ENCODE data around the gene SVBP.
"Not testable (repeated sequence)": the region's sequence is repeated elsewhere in the genome, so short reads cannot be mapped to it uniquely, and the experiment has no call there.

SVBP gene

GRCh38 chr1:42816585-42817439, at the start of gene SVBP, which contains the start of gene ERMAP:
TSS of gene SVBP (minus strand) at chr1:42817397. CDS start at chr1:42816544, 853 bp downstream.
TSS of gene ERMAP (plus strand) at chr1:42817122. CDS start at chr1:42830449, 13,327 bp downstream.
- DNase-seq (ENCODE audit: low read depth in 2 of 3, low spot score in 2 of 3) = peak; percentile 89 to 93 (median 90)

GRCh38 chr1:42866549-42866948, 49.4 kb upstream of the SVBP start:
- no peak for DNase-seq (ENCODE audit: low read depth in 2 of 3, low spot score in 2 of 3)

- DNase-seq (ENCODE audit: low read depth in 2 of 3, low spot score in 2 of 3) = no peak
These were observed 43.8 kb upstream of the SVBP start for GRCh38 chr1:42861014-42861399.

- no peak for DNase-seq (ENCODE audit: low read depth in 2 of 3, low spot score in 2 of 3)
These were observed 43.3 kb upstream of the SVBP start for GRCh38 chr1:42860339-42861013.

- not testable (repeated sequence) for DNase-seq (ENCODE audit: low read depth in 2 of 3, low spot score in 2 of 3)
These were observed 42.2 kb upstream of the SVBP start for GRCh38 chr1:42859366-42859765.

GRCh38 chr1:42856554-42856953, 39.4 kb upstream of the SVBP start:
- DNase-seq (ENCODE audit: low read depth in 2 of 3, low spot score in 2 of 3) = not testable (repeated sequence)

GRCh38 chr1:42853116-42853884, 36.1 kb upstream of the SVBP start:
- DNase-seq (ENCODE audit: low read depth in 2 of 3, low spot score in 2 of 3) = no peak

GRCh38 chr1:42852608-42852980, 35.4 kb upstream of the SVBP start:
- DNase-seq (ENCODE audit: low read depth in 2 of 3, low spot score in 2 of 3) = no peak

- no peak for DNase-seq (ENCODE audit: low read depth in 2 of 3, low spot score in 2 of 3)
These were observed 34.9 kb upstream of the SVBP start for GRCh38 chr1:42851960-42852607.

- DNase-seq (ENCODE audit: low read depth in 2 of 3, low spot score in 2 of 3) = no peak
These were observed 34.2 kb upstream of the SVBP start for GRCh38 chr1:42851420-42851819.

GRCh38 chr1:42849944-42850343, 32.7 kb upstream of the SVBP start:
- no peak for DNase-seq (ENCODE audit: low read depth in 2 of 3, low spot score in 2 of 3)

- no peak for DNase-seq (ENCODE audit: low read depth in 2 of 3, low spot score in 2 of 3)
These were observed 31.8 kb upstream of the SVBP start for GRCh38 chr1:42848823-42849537.

GRCh38 chr1:42847721-42848460, 30.7 kb upstream of the SVBP start:
- no peak for DNase-seq (ENCODE audit: low read depth in 2 of 3, low spot score in 2 of 3)

GRCh38 chr1:42847111-42847595, 30.0 kb upstream of the SVBP start:
- DNase-seq (ENCODE audit: low read depth in 2 of 3, low spot score in 2 of 3) = no peak

- peak; percentile 46 to 72 (median 69) for DNase-seq (ENCODE audit: low read depth in 2 of 3, low spot score in 2 of 3)
These were observed 29.3 kb upstream of the SVBP start, which contains the start of gene ZNF691 for GRCh38 chr1:42846257-42847110. TSS of gene ZNF691 (plus strand) at chr1:42846613. CDS start at chr1:42849659, 3,046 bp downstream.

GRCh38 chr1:42845866-42846256, 28.7 kb upstream of the SVBP start:
- DNase-seq (ENCODE audit: low read depth in 2 of 3, low spot score in 2 of 3) = no peak

- no peak for DNase-seq (ENCODE audit: low read depth in 2 of 3, low spot score in 2 of 3)
These were observed 28.0 kb upstream of the SVBP start for GRCh38 chr1:42845193-42845592.

- DNase-seq (ENCODE audit: low read depth in 2 of 3, low spot score in 2 of 3) = no peak
These were observed 27.5 kb upstream of the SVBP start for GRCh38 chr1:42844592-42845140.

Data from activated CD8-positive, alpha-beta memory T cell treated with anti-CD3 and anti-CD28 coated beads for 48 hours (primary cell).